PC-9 (cell line): ENCODE measurements around the gene LOXL3. TPM values are rescaled to one million over a fixed set of nuclear protein-coding genes. Genes with fewer than 3 reads are reported as not detected.
A peak's percentile ranks its signal among the peaks of the same experiment; 100 is the strongest.

ENCODE experiments used
- BruUV-seq: library from RNA; stranded (reverse); fragments of 400-500 nt; replicated peaks from 2 replicates; lab custom pipeline; 2021; lab: Mats Ljungman, UMichigan
- CTCF ChIA-PET: fragments of 300-600 bp; sonication (Branson Sonifier 250); formaldehyde crosslinking; loops from one replicate; lab custom pipeline; 2022; ENCODE audit warnings: antibody characterized with exemption; lab: Charles Lee
- POLR2A ChIA-PET: fragments of 300-600 bp; sonication (Branson Sonifier 250); formaldehyde crosslinking; loops from one replicate; lab custom pipeline; 2022; ENCODE audit warnings: antibody characterized with exemption; ENCODE audit not compliant: unreplicated experiment; lab: Charles Lee
- DNase-seq, 2 experiments: peaks; one replicate each; pipeline versions ENCODE4 v3.0.0 to v3.0.0-alpha.2; 2015 to 2022; ENCODE audit warnings: mixed read lengths in 1 of 2
- H2AFZ ChIP-seq: fragments of 200-600 bp; sonication (generic); 2 replicates; pipeline ENCODE4 v1.8.1; 2017; ENCODE audit warnings: antibody characterized with exemption
- H3F3A ChIP-seq: fragments of 200-600 bp; sonication (generic); 2 replicates; pipeline ENCODE4 v1.8.1; 2017; ENCODE audit warnings: antibody characterized with exemption, mild to moderate bottlenecking, low read depth; ENCODE audit not compliant: insufficient read depth
- H3K27ac ChIP-seq: fragments of 200-600 bp; sonication (generic); 2 replicates; pipeline ENCODE4 v1.6.1; 2016; ENCODE audit warnings: mixed run types
- H3K27me3 ChIP-seq: fragments of 200-600 bp; sonication (generic); 2 replicates; pipeline ENCODE4 v1.6.1; 2016; ENCODE audit warnings: low read depth, mixed run types; ENCODE audit not compliant: insufficient read depth
- H3K36me3 ChIP-seq: fragments of 200-600 bp; sonication (generic); 2 replicates; pipeline ENCODE4 v1.6.1; 2016; ENCODE audit warnings: low read depth, mixed run types
- H3K4me1 ChIP-seq: fragments of 200-600 bp; sonication (generic); replicated peaks from 2 replicates; pipeline ENCODE4 v1.6.1; 2016; ENCODE audit warnings: mixed run types; ENCODE audit not compliant: insufficient read depth
- H3K4me2 ChIP-seq: fragments of 200-600 bp; sonication (generic); 2 replicates; pipeline ENCODE4 v1.6.1; 2017; ENCODE audit warnings: mixed run types
- H3K4me3 ChIP-seq: fragments of 200-600 bp; sonication (generic); 2 replicates; pipeline ENCODE4 v1.6.1; 2016; ENCODE audit warnings: mixed run types
- H3K79me2 ChIP-seq: fragments of 200-600 bp; sonication (generic); 2 replicates; pipeline ENCODE4 v1.6.1; 2017; ENCODE audit warnings: low read depth, mixed run types
- H3K9me2 ChIP-seq: fragments of 200-600 bp; sonication (generic); 2 replicates; pipeline ENCODE4 v1.8.1; 2017; ENCODE audit warnings: mild to moderate bottlenecking; ENCODE audit not compliant: insufficient read depth
- H3K9me3 ChIP-seq: fragments of 200-600 bp; sonication (generic); 2 replicates; pipeline ENCODE4 v1.8.1; 2016; ENCODE audit warnings: low read depth; ENCODE audit not compliant: insufficient read depth
- H4K20me1 ChIP-seq: fragments of 200-600 bp; sonication (generic); 2 replicates; pipeline ENCODE4 v1.8.1; 2017; ENCODE audit not compliant: insufficient read depth
- EZH2 ChIP-seq: fragments of 200-600 bp; sonication (generic); IDR thresholded peaks from 2 replicates; pipeline ENCODE4 v1.8.0; 2017; ENCODE audit warnings: antibody characterized with exemption, low read depth
- intact Hi-C: fragments of 100-400 bp; cut with micrococcal nuclease; formaldehyde crosslinking; loops from one replicate; pipeline ENCODE4 v1.10.0; 2022; ENCODE audit not compliant: unreplicated experiment
- total RNA-seq: library from RNA; stranded (reverse); gene quantifications from 2 replicates; pipeline ENCODE4 v1.2.3, GENCODE V29; 2021
- TF ChIP-seq, protein P1 (sequence below): fragments of 200-600 bp; sonication (generic); conservative IDR thresholded peaks from 2 replicates; pipeline ENCODE4 v1.6.1; 2017; ENCODE audit warnings: mixed run types, antibody characterized with exemption, mild to moderate bottlenecking, moderate library complexity

The LOXL3 gene
- total RNA-seq, 1 experiment from 2014 or later: 3.1 TPM

- DNase-seq: no peak
- Histone ChIP-seq H2AFZ (no peak overlapping the region), H3K27me3 (no peaks in the 10 kb centered on the region), H3K4me1 (peaks cover 9% of the 10 kb centered on the region; the same call in 1 of the 2 replicates), H3F3A (peaks cover 19% of the 10 kb centered on the region), H3K9me3 (no peaks in the 10 kb centered on the region), H3K4me3 (no peak overlapping the region), H3K36me3 (no peaks in the 10 kb centered on the region), H3K27ac (no peak overlapping the region), H3K79me2 (no peaks in the 10 kb centered on the region), H3K4me2 (no peak overlapping the region), H3K9me2 (no peaks in the 10 kb centered on the region), H4K20me1 (no peaks in the 10 kb centered on the region)
- intact Hi-C loops: no loop called here
- BruUV-seq: no TSS peak
- POLR2A ChIA-PET: no interaction called here
- TF ChIP-seq, protein P1, sequence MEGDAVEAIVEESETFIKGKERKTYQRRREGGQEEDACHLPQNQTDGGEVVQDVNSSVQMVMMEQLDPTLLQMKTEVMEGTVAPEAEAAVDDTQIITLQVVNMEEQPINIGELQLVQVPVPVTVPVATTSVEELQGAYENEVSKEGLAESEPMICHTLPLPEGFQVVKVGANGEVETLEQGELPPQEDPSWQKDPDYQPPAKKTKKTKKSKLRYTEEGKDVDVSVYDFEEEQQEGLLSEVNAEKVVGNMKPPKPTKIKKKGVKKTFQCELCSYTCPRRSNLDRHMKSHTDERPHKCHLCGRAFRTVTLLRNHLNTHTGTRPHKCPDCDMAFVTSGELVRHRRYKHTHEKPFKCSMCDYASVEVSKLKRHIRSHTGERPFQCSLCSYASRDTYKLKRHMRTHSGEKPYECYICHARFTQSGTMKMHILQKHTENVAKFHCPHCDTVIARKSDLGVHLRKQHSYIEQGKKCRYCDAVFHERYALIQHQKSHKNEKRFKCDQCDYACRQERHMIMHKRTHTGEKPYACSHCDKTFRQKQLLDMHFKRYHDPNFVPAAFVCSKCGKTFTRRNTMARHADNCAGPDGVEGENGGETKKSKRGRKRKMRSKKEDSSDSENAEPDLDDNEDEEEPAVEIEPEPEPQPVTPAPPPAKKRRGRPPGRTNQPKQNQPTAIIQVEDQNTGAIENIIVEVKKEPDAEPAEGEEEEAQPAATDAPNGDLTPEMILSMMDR: no peak
- TF ChIP-seq EZH2: no peak
- CTCF ChIA-PET: interaction anchor here (0.6 kb wide), 1 partner anchor 115 kb away, joined by 4 read pairs; no protein-coding TSS in a partner anchor
Observed at GRCh38 chr2:74575320-74575719, 21.6 kb upstream of the LOXL3 start.

DNA sequence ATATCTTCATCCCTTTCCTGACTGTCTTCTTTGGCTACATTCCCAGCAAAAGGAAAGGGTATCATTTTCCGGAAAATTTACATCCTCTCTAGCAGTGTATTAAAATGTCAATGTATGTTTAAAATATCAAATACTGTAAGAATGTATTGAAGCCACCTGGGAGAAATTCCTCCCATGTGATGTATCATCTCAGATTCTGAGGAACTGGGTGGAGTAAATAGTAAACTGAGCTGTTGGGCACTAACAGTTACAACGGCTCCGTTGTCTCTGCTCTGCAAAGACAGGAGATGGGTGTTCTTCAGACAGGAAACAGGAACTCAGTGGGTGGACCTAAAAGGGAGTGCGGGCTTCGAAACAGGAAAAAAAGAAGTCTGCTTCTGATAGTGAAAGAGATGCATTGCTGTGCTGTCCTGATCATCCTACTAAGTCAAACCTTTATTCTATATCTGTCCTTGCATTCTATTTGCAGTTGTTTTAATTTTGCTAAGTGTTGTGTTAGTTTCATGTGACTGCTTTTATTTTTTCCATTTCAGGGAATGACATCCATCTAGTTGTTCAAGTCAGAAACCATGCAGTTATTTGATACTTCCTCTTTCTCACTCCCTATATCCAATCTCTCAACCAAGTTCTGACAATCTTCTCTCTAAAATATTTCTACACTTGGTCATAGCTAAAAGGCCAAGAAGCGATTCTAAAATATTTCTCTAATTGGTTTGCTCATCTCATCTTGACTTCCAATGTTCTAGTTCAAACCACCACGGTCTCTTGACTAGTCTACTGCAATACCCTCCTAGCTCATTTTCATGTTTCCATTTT, 20.2 kb upstream of the LOXL3 start:
- BruUV-seq: no TSS peak
- Histone ChIP-seq H3K4me3 (no peak overlapping the region), H3K36me3 (no peaks in the 10 kb centered on the region), H3K9me3 (no peaks in the 10 kb centered on the region), H4K20me1 (no peaks in the 10 kb centered on the region), H3K4me1 (peaks cover 9% of the 10 kb centered on the region; the same call in 1 of the 2 replicates), H3K27me3 (no peaks in the 10 kb centered on the region), H3K27ac (no peak overlapping the region), H3F3A (peaks cover 19% of the 10 kb centered on the region), H3K9me2 (no peaks in the 10 kb centered on the region), H3K79me2 (no peaks in the 10 kb centered on the region), H2AFZ (peak overlapping the region; percentile 9; the same call in 1 of the 2 replicates), H3K4me2 (peak overlapping the region; percentile 11)
- intact Hi-C loops: no loop called here
- ChIA-PET CTCF (no interaction called here), POLR2A (interaction anchor here (0.6 kb wide), 4 partner anchors 11 to 862 kb away, joined by 3 to 31 read pairs (median 5); no protein-coding TSS in a partner anchor)
- DNase-seq: peak in 1 of 2 experiments; percentile 57
- TF ChIP-seq, protein P1: no peak
- TF ChIP-seq EZH2: no peak

DNA sequence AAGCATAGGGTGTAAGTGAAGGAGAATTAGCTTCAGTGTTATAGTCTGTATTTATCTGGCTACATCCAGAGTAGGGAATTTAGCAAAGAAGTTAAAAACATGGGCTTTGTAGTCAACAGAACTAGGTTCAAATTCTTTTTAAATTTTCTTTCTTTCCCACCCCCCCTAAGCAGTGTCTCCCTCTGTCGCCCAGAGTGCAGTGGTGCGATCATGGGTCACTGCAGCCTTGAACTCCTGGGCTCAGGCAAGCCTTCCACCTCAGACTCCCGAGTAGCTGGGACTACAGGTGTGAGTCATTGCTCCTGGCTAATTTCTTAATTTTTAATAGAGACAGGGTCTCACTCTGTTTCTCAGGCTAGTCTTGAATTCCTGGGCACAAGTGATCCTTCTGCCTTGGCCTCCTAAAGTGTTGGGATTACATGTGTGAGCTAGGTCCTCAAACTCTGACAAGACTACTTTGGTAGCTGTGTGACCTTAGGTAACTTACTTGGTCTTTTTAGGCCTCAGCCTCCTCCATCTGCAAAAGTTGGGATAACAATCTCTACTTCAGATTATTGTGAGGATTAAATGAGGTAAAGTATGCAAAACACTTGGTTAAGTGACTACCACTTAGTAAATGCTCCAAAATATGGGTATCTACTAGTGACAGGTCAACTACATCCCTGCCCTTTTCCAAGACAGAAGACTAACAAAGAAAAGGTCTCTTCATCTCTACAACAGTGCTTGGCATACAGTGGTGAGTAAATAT, 18.6 kb upstream of the LOXL3 start:
- no peaks in the 10 kb centered on the region for H3K79me2 ChIP-seq

More for the DNA sequence above, 18.6 kb upstream of the LOXL3 start:
- TF ChIP-seq, protein P1: no peak
- TF ChIP-seq EZH2: no peak
- intact Hi-C loops: no loop called here
- Histone ChIP-seq H3K36me3 (no peaks in the 10 kb centered on the region), H3K27me3 (no peaks in the 10 kb centered on the region), H3K27ac (no peak overlapping the region), H2AFZ (no peak overlapping the region), H4K20me1 (no peaks in the 10 kb centered on the region), H3K4me1 (peaks cover 24% of the 10 kb centered on the region), H3K9me3 (no peaks in the 10 kb centered on the region), H3K9me2 (no peaks in the 10 kb centered on the region), H3F3A (peaks cover 25% of the 10 kb centered on the region), H3K4me3 (no peak overlapping the region), H3K4me2 (no peak overlapping the region)
- CTCF ChIA-PET: no interaction called here
- no TSS peak for BruUV-seq
- DNase-seq: peak in 1 of 2 experiments; percentile 32
- POLR2A ChIA-PET: no interaction called here
